Fibroblast of the aortic adventitia (primary cell): ENCODE results near the gene MED27. TPM values are rescaled to one million over a fixed set of nuclear protein-coding genes. Genes with fewer than 3 reads are reported as not detected.

ENCODE experiments used
- DNase-seq: peaks from one replicate; pipeline ENCODE4 v3.0.0-alpha.2; 2010; ENCODE audit warnings: low read depth
- H3K4me3 ChIP-seq: 2 replicates; pipeline ENCODE4 v1.5.1; 2011; ENCODE audit warnings: low read depth, mild to moderate bottlenecking, control low read depth, low read length, moderate library complexity
- total RNA-seq: library from RNA; depleted of rRNA; stranded (reverse); fragments of >200 nt; gene quantifications from 2 replicates; pipeline ENCODE4 v1.2.3, GENCODE V29; 2012; ENCODE audit warnings: low replicate concordance
- TF ChIP-seq, protein P1 (sequence below): IDR thresholded peaks from 2 replicates; pipeline ENCODE4 v1.5.1; 2011; ENCODE audit warnings: mild to moderate bottlenecking, low read length, control low read depth, inconsistent platforms; ENCODE audit not compliant: insufficient read depth

Gene MED27
- total RNA-seq, 1 donor: 29.4 TPM

DNA sequence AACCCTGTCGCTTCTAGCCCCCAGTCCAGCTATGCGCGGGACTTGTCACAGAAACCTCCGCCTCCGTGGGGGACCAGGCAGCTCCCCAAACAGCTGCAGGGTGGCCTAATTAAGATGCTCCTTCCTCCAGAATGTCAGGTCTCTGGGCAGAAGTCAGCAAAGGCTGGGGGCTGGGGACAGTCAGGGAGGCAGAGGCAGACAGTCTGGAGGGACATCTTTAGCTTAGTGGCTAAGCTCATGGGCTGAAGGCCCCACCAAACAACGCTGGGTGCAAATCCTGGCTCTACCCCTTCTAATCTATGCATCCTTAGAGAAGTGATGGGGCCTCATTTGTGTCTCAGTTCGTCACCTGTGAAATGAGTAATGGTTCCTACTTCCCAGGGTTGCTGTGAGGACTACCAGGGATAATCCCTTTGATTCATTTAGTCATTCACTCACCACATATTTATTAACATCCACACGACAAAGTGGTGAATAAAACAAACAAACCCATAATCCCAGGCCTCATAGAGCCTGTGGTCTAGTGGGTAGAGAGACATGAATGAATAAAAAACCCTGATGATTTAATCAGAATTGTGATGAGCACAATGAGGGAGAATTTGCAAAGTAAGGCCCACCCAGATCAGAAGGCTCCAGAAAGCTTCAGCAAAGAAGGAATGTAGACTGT is 20.2 kb upstream of the MED27 start:
- no peak for DNase-seq
- TF ChIP-seq, protein P1, sequence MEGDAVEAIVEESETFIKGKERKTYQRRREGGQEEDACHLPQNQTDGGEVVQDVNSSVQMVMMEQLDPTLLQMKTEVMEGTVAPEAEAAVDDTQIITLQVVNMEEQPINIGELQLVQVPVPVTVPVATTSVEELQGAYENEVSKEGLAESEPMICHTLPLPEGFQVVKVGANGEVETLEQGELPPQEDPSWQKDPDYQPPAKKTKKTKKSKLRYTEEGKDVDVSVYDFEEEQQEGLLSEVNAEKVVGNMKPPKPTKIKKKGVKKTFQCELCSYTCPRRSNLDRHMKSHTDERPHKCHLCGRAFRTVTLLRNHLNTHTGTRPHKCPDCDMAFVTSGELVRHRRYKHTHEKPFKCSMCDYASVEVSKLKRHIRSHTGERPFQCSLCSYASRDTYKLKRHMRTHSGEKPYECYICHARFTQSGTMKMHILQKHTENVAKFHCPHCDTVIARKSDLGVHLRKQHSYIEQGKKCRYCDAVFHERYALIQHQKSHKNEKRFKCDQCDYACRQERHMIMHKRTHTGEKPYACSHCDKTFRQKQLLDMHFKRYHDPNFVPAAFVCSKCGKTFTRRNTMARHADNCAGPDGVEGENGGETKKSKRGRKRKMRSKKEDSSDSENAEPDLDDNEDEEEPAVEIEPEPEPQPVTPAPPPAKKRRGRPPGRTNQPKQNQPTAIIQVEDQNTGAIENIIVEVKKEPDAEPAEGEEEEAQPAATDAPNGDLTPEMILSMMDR: no peak
- no peak overlapping the region for H3K4me3 ChIP-seq

DNA sequence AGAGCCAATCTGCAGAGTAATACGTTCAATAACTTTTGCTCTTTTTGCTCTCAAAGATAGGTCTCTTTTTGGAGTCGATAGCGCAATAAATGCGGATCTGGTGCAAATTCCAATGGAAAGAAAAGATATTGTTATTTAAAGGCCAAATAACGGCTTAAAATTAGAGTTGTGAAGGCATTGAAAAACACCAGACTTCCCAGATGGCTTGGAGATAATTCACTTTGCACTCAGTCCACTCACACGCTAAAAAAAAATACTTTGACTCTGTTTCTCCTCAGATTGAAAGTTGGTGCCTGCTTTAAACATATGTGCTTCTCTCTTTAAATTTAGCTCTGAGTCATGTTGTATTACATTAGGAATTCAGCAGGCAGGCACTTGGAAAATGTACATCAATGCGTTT is 19.5 kb upstream of the MED27 start:
- no peak for DNase-seq

DNA sequence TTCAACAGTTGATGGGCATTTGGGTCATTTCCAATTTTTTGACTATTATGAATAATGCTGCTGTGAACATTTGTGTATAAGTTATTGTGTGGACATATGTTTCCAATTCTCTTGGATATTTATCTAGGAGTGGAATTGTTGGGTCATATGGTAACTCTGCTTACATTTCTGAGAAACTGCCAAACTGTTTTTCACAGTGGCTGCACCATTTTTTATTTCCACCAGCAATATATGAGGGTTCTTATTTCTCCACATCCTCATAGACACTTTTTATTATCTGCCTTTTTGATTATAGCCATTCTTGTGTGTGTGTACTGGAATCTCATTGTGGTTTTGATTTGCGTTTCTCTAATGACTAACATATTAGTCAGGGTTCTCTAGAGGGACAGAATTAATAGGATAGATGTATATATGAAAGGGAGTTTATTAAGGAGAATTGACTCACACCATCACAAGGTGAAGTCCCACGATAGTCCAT is 14.7 kb upstream of the MED27 start:
- H3K4me3 ChIP-seq: no peak overlapping the region
- TF ChIP-seq, protein P1: no peak
- DNase-seq: peak; percentile 95

More for the DNA sequence above, 19.5 kb upstream of the MED27 start:
- TF ChIP-seq, protein P1: no peak
- H3K4me3 ChIP-seq: no peak overlapping the region

DNA sequence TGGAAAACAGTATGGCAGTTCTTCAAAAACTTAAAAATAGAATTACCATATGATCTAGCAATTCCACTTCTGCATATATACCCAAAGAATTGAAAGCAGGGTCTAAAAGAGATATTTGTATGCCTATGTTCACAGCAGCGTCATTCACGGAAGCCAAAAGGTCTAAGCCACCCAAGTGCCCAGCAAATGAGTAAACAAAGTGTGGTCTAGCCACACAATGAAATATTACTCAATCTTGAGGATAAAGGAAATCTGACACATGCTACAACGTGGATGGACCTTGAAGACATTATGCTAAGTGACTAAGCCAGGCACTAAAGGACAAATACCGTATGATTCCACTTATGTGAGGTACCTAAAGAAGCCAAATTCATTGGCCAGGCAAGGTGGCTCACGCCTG is 11.1 kb upstream of the MED27 start:
- TF ChIP-seq, protein P1: no peak
- DNase-seq: peak; percentile 29
- no peak overlapping the region for H3K4me3 ChIP-seq

DNA sequence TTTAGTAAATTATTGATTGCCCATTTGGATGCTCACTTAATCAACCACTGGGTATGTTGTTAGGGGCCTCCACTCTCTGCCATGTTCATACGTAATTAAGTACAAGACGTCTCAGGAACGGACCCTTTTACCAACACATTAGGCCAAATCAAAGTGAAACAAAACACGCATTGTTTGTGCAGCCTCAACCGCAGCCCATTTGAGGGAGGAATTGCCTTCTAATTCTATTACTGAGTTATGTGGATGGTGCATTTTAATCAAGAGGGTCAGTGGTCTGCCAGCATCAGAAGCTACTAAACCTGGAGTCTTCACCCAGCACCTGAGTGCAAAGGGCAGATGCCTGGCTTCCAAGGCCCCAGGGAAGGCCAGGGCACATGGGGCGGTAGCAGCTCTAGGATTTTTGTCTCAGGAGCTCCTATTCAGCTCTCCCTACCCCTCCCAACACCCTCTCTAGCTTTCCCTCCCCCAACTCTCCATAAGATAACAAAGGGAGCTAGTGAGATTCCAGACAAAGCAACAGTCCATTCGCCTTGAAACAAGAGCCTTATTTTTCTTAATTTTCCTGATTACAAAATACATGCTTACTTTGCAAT is 7.9 kb upstream of the MED27 start:
- DNase-seq: no peak
- TF ChIP-seq, protein P1: no peak
- no peak overlapping the region for H3K4me3 ChIP-seq

DNA sequence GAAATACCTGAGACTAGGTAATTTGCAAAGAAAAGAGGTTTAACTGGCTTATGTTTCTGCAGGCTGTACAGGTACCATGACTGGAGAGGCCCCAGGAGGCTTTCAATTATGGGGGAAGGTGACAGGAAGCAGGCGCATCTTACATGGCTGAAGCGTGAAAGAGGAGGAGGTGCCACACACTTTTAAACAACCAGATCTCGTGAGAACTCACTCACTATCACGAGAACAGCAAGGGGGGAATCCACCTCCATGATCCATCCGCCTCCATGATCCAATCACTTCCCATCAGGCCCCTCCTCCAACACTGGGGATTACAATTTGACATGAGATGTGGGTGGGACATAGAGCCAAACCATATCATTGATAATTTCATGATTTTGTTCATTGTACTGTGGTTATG is 2.5 kb upstream of the MED27 start:
- no peak for DNase-seq
- TF ChIP-seq, protein P1: no peak
- no peak overlapping the region for H3K4me3 ChIP-seq
